Erythroblast (primary cell): ENCODE measurements around the gene NTPCR.

Source experiments
- GATA1 ChIP-seq: IDR thresholded peaks from 2 replicates; pipeline ENCODE4 v1.6.1; 2011; ENCODE audit warnings: low read depth, mild to moderate bottlenecking, control low read depth, low read length, moderate library complexity
- POLR2A ChIP-seq: IDR thresholded peaks from 2 replicates; pipeline ENCODE4 v1.6.1; 2011; ENCODE audit warnings: mild to moderate bottlenecking, low read length

GRCh38 chr1:232996143-232996542 is 45.7 kb downstream of the NTPCR start:
- no peak for TF ChIP-seq POLR2A
- TF ChIP-seq GATA1: no peak
